ENCODE data around the gene DUOX1. TPM values are rescaled to one million over a fixed set of nuclear protein-coding genes. Genes with fewer than 3 reads are reported as not detected.

The DUOX1 gene
- total and polyA plus RNA-seq, 2 of the 13 experiments (the other 11 are each of a cell fraction or from before 2014, with no cell fraction given) = 0.03 TPM; not detected in 1

DNA sequence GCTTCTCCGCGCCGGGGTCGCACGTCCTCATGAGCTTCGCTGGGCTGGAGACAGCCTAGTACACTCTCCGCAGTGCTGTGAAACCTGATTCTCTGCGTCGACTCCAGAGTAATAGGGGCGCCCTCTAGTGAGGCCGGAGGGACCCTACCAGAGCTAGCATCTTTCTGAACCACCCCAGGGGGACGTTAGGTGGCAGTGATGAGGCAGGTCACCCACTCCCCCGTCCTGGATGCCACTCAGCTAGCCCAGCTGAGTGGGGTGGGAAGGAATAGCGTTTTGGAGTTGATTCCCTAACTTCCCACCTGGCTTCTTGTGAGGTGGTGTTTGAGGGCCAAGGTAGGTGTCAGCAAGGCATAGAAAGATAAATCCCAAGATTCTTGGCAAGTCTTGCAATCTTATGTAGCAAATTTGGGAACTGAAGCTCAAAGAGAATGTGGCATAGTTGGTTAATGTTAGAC, 11.6 kb upstream of the DUOX1 start (continued):
- TF ChIP-seq ZFP91 (CRISPR knock-in tag; IDR thresholded peaks at IDR 0.05; ENCODE audit: borderline replicate concordance) (peak; percentile 69), ZNF12 (CRISPR knock-in tag; IDR thresholded peaks at IDR 0.05) (no peak), STAG1 (CRISPR knock-in tag; IDR thresholded peaks at IDR 0.05) (peak; percentile 89), TP53 (CRISPR knock-in tag; conservative IDR thresholded peaks at IDR 0.05) (no peak), MXD3 (CRISPR knock-in tag; IDR thresholded peaks at IDR 0.05) (no peak), ATF7-NPFF (CRISPR knock-in tag; IDR thresholded peaks at IDR 0.05; ENCODE audit: low read depth) (no peak), POGK (CRISPR knock-in tag; conservative IDR thresholded peaks at IDR 0.05) (peak; percentile 36; the same call in 1 of the 2 replicates), CBX5 (CRISPR knock-in tag; IDR thresholded peaks at IDR 0.05; ENCODE audit: borderline replicate concordance) (peak; percentile 51; the same call in 1 of the 2 replicates), ATF1 (CRISPR knock-in tag; IDR thresholded peaks at IDR 0.05) (no peak), HMG20B (CRISPR knock-in tag; conservative IDR thresholded peaks at IDR 0.05) (no peak), ZNF451 (CRISPR knock-in tag; IDR thresholded peaks at IDR 0.05) (no peak), RBM22 (optimal IDR thresholded peaks at IDR 0.05; ENCODE audit: low read length) (no peak), ZFP41 (CRISPR knock-in tag; IDR thresholded peaks at IDR 0.05; ENCODE audit: borderline replicate concordance) (no peak)
- TF ChIP-seq, protein P1, sequence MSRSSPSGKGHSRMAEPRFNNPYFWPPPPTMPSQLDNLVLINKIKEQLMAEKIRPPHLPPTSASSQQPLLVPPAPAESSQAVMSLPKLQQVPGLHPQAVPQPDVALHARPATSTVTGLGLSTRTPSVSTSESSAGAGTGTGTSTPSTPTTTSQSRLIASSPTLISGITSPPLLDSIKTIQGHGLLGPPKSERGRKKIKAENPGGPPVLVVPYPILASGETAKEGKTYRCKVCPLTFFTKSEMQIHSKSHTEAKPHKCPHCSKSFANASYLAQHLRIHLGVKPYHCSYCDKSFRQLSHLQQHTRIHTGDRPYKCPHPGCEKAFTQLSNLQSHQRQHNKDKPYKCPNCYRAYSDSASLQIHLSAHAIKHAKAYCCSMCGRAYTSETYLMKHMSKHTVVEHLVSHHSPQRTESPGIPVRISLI (CRISPR knock-in tag; IDR thresholded peaks at IDR 0.05; ENCODE audit: borderline replicate concordance) = no peak
- TF ChIP-seq, protein P2, sequence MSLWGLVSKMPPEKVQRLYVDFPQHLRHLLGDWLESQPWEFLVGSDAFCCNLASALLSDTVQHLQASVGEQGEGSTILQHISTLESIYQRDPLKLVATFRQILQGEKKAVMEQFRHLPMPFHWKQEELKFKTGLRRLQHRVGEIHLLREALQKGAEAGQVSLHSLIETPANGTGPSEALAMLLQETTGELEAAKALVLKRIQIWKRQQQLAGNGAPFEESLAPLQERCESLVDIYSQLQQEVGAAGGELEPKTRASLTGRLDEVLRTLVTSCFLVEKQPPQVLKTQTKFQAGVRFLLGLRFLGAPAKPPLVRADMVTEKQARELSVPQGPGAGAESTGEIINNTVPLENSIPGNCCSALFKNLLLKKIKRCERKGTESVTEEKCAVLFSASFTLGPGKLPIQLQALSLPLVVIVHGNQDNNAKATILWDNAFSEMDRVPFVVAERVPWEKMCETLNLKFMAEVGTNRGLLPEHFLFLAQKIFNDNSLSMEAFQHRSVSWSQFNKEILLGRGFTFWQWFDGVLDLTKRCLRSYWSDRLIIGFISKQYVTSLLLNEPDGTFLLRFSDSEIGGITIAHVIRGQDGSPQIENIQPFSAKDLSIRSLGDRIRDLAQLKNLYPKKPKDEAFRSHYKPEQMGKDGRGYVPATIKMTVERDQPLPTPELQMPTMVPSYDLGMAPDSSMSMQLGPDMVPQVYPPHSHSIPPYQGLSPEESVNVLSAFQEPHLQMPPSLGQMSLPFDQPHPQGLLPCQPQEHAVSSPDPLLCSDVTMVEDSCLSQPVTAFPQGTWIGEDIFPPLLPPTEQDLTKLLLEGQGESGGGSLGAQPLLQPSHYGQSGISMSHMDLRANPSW (CRISPR knock-in tag; IDR thresholded peaks at IDR 0.05; ENCODE audit: borderline replicate concordance) = no peak
- TF ChIP-seq, protein P3, sequence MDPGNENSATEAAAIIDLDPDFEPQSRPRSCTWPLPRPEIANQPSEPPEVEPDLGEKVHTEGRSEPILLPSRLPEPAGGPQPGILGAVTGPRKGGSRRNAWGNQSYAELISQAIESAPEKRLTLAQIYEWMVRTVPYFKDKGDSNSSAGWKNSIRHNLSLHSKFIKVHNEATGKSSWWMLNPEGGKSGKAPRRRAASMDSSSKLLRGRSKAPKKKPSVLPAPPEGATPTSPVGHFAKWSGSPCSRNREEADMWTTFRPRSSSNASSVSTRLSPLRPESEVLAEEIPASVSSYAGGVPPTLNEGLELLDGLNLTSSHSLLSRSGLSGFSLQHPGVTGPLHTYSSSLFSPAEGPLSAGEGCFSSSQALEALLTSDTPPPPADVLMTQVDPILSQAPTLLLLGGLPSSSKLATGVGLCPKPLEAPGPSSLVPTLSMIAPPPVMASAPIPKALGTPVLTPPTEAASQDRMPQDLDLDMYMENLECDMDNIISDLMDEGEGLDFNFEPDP (CRISPR knock-in tag; conservative IDR thresholded peaks at IDR 0.05) = no peak
